Astrocyte of the hippocampus (primary cell): ENCODE results near the gene HSD17B11.
A peak's percentile ranks its signal among the peaks of the same experiment; 100 is the strongest.
"Not testable (repeated sequence)": the region's sequence is repeated elsewhere in the genome, so short reads cannot be mapped to it uniquely, and the experiment has no call there.

Experiments
- DNase-seq: peaks from one replicate; pipeline ENCODE4 v3.0.0; 2011; ENCODE audit warnings: low read depth, low spot score

HSD17B11 gene

GRCh38 chr4:87359258-87359657 is 31.7 kb downstream of the HSD17B11 start:
- no peak for DNase-seq

DNA sequence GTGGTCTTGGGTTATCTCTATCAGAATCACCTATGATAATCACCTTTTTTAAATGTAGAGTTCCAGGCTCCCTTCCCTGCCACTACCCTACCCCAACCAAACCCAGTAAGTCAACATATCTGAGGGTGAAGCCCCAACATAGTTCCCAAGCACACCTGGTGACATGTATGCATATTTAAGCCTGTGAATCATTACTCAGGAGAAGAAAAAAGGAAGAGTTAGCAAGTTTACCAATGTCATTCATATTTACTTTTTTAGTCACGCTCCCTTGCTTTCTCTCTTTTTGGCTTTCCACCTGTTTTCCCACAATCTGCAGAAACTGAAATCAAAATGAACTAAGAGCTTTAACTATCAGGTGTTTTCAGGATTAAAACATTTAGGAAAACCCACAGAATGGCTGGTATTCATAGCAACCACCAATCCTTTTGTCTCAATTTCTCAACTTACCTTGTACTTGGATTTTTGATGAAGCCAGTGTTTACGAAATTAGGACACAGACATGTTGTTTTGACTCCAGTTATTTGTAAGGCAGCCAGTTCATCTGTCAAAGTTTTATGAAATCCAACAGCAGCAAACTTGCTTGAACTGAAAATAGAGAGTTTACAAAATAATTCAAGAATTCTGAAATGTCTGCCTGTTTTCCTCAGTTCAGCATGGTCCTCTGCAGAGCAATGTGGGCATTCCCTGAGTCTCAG is 34.0 kb downstream of the HSD17B11 start:
- DNase-seq, result no peak

GRCh38 chr4:87354168-87355102 is 36.6 kb downstream of the HSD17B11 start:
- DNase-seq, result no peak

GRCh38 chr4:87353592-87353991 is 37.4 kb downstream of the HSD17B11 start:
- DNase-seq, result peak; percentile 61

GRCh38 chr4:87345139-87345538 is 45.8 kb downstream of the HSD17B11 start:
- DNase-seq, result no peak

DNA sequence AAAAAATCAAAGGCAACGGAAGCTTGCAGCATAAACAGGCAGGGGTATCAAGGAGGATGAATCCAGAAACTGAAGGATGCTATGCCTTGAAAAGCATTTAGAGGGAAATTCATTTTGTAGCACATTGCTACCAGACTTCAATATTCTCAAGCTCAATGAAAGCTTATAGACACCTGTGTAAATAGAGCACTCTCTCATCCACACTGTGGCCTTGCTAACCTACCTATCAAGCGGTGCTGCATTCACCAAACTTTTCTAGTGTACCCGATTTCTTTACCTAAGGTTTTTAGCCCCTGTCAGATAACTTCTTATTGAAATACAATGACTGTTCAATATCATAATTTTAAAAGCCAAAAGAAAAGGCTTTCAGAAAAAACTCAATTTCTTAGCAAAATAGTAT is 48.1 kb downstream of the HSD17B11 start:
- no peak for DNase-seq

DNA sequence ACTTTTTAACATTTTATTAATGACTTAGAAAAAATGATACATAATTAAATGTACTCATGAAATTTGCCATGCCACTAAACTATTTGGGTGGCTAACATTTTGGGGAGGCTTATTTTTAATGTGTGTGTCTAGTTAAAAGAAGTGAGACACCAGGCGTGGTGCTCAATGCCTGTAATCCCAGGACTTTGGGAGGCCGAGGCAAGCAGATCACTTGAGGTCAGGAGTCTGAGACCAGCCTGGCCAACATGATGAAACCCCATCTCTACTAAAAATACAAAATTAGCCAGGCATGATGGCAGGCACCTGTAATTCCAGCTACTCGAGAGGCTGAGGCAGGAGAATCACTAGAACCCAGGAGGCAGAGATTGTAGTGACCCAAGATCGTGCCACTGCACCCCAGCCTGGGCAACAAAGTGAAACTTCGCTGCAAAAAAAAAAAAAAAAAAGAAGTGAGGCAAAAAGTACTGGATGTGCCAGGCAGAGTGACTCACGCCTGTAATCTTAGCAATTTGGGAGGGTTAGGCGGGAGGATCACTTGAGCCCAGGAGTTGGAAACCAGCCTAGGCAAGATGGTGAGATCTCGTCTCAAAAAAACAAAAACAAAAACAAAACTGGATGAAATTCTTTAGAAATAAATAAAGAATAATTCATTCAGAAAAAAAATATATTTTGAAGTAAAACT is 48.9 kb downstream of the HSD17B11 start:
- DNase-seq, result peak; percentile 32

DNA sequence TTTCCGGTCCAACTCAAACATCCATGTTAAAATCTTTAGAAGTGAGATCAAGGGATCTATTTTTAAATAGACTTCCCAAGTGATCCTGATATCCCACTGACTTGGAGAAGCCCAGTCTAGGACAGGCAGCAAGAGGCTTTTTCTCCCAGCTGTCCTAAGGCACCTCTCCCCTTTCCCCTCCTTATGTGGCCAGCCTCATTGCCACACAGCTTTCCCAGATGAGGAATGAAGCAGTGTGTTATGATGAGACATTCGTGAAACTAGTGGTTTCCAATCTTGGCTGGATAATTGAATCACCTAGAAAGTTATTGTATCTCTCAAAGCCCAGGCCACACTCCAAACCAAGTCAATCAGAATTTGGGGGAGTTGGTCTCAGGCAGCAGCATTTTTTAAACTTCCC is 51.5 kb downstream of the HSD17B11 start:
- DNase-seq, result no peak

- no peak for DNase-seq
Measured at GRCh38 chr4:87337361-87337760, 53.6 kb downstream of the HSD17B11 start.

- no peak for DNase-seq
Measured at GRCh38 chr4:87333267-87333666, 57.7 kb downstream of the HSD17B11 start.

- DNase-seq, result no peak
Measured at GRCh38 chr4:87330761-87331160, 60.2 kb downstream of the HSD17B11 start.

DNA sequence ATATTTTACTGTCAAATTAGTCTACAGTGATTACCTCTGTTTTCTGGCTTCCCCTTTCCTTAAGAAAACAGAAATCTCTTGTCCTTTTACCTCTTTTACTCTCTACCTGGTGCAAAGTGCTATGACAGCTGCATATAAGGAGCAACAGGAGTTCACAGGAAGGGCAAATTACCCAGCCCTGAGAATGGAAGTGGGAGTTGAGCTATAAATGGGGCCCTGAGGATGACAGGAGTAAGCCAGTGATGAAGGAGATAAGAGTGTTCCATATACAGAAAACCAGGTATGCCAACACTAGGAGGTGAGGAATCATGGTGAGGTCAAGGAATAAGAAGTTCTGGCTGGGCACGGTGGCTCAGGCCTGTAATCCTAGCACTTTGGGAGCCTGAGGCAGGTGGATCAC is 63.9 kb downstream of the HSD17B11 start:
- no peak for DNase-seq

DNA sequence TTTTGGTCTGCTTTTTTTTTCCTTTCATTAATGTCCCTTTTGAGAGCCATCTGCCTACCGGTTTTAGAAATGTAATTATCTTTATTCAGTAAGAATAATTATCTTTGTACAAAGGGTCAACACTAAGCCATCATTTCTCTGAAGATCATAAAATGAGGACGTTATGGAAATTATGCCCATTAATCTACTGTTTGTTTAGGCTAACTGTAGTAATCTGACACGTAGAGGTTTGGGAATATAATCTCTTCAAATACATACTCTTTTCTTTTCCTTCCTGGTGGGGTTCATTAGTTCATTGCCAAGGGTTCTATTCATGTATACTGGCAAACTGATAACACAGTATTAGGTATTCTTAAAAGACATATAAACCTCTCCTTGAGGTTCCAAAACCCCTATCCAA is 64.5 kb downstream of the HSD17B11 start:
- DNase-seq, result no peak

DNA sequence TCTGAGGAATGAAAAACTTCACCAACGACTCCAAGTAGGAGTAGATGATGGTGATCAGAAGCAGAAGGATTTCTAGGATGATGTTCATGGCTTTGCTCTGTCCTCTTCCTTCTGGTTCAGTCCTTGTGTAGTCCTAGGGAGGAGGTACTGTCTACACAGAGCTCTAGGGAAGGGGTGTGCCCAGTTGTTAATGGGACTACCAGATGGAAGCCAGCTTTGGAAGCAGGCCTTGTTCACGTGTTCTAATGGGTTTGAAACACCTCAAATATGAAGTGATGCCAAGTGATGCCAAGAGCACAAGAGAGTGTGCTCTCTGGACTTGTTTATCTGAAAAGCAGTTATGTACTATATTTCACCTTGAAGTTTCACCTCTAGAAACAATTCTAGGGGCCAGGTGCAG is 68.2 kb downstream of the HSD17B11 start, which contains the start of gene HSD17B13:
TSS of gene HSD17B13 (minus strand) at position 129 of the 400 bp plus-strand sequence. CDS start at position 88, 41 bp downstream.
- DNase-seq, result no peak

GRCh38 chr4:87321888-87322287 is 69.1 kb downstream of the HSD17B11 start:
- no peak for DNase-seq

GRCh38 chr4:87317527-87317926 is 73.5 kb downstream of the HSD17B11 start:
- no peak for DNase-seq

DNA sequence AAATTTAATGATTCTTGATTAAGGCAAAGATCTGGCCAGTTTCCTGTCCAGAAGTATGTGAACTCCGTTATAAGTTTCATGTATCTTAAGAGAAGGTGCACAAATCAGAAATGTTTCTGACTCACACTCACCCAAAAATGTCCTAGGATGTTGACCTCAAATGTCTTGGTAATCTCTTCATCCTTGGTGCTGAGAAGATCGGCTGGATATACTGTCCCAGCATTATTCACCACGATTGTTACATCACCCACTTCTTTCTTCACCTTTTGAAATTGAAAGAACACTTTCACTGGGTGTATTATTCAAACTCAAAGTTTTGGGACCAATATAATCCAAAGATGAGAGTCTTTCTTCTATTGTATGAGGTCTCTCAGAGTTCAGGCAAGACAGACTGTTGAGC is 74.0 kb downstream of the HSD17B11 start:
- no peak for DNase-seq

DNA sequence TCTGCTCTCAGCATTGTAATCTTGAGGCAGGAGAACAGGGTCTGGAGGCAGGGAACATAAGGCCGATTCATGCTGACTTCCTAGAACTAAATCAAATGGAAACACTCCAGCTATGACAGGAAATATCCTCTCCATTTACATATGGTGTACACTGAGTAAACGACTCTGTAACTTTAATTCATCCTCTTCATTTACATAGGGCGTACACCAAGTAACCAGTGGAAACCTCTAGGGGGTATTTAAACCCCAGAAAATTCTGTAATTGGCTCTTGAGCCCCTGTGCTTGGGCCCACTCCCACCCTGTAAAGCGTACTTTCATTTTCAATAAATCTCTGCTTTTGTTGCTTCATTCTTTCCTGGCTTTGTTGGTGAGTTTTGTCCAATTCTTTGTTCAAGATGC is 76.0 kb downstream of the HSD17B11 start:
- not testable (repeated sequence) for DNase-seq

DNA sequence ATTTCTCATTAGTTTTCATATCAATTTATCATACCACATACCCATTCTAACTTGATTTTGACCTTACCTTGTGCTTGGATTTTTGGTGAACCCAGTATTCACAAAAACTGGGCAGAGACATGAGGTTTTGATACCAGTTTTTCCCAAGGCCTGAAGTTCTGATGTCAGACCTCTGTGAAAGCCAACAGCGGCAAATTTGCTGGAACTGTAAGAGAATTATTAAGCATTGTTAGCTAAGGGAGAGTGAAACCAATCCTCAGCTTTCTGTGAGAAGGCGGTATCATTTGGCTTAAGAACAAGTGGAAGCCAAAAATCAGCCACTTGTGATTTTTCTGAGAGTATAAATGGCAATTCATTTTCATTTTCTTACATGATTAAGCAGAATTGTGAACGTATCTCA is 77.2 kb downstream of the HSD17B11 start:
- DNase-seq, result no peak

- DNase-seq, result no peak
Measured at GRCh38 chr4:87311684-87312083, 79.3 kb downstream of the HSD17B11 start.

GRCh38 chr4:87310691-87311335 is 80.2 kb downstream of the HSD17B11 start:
- DNase-seq, result peak; percentile 73

DNA sequence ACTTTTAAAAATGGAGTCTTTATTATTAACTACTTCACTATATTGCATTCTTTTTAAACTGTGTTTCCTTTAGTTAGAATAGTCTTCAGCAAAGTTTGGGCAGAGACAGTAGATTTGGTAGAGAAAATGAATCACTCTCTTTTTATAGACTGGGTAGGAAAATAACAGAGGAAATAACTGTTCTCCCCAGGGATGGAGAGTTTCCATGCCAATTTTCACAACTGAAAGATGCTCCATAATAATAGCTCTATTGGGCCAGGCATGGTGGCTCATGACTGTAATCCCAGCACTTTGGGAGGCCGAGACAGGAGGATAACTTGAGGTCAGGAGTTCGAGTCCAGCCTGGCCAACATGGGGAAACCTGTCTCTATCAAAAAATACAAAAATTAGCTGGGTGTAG is 81.4 kb downstream of the HSD17B11 start:
- no peak for DNase-seq
